Measurements from ENCODE around the gene DEGS2.

DEGS2 gene

GRCh38 chr14:100147691-100148464 is 11.6 kb downstream of the DEGS2 start:
- DNase-seq (ENCODE audit: insufficient read length, low spot score) (no peak), FAIRE-seq (no peak)
- no peak for TF ChIP-seq POLR2A (IDR thresholded peaks at IDR 0.05; ENCODE audit: low read depth, low read length)

- FAIRE-seq (no peak), DNase-seq (ENCODE audit: insufficient read length, low spot score) (no peak)
- no peak for TF ChIP-seq POLR2A (IDR thresholded peaks at IDR 0.05; ENCODE audit: low read depth, low read length)
Measured at GRCh38 chr14:100147181-100147631, 12.2 kb downstream of the DEGS2 start.

- FAIRE-seq (no peak), DNase-seq (ENCODE audit: insufficient read length, low spot score) (no peak)
- TF ChIP-seq POLR2A (IDR thresholded peaks at IDR 0.05; ENCODE audit: low read depth, low read length): no peak
Measured at GRCh38 chr14:100146531-100147091, 12.8 kb downstream of the DEGS2 start.

- no peak for DNase-seq (ENCODE audit: insufficient read length, low spot score)
- no peak for TF ChIP-seq POLR2A (IDR thresholded peaks at IDR 0.05; ENCODE audit: low read depth, low read length)
- no peak for FAIRE-seq
Measured at GRCh38 chr14:100145682-100146464, 13.6 kb downstream of the DEGS2 start.

GRCh38 chr14:100144996-100145646 is 14.3 kb downstream of the DEGS2 start:
- TF ChIP-seq POLR2A (IDR thresholded peaks at IDR 0.05; ENCODE audit: low read depth, low read length): no peak
- no peak for FAIRE-seq
- DNase-seq (ENCODE audit: insufficient read length, low spot score): no peak

- FAIRE-seq (no peak), DNase-seq (ENCODE audit: insufficient read length, low spot score) (no peak)
- TF ChIP-seq POLR2A (IDR thresholded peaks at IDR 0.05; ENCODE audit: low read depth, low read length): no peak
Measured at GRCh38 chr14:100144645-100144995, 14.8 kb downstream of the DEGS2 start.

GRCh38 chr14:100143934-100144333 is 15.5 kb downstream of the DEGS2 start:
- TF ChIP-seq POLR2A (IDR thresholded peaks at IDR 0.05; ENCODE audit: low read depth, low read length): no peak
- DNase-seq (ENCODE audit: insufficient read length, low spot score) (no peak), FAIRE-seq (no peak)

GRCh38 chr14:100143523-100143922 is 15.9 kb downstream of the DEGS2 start:
- DNase-seq (ENCODE audit: insufficient read length, low spot score): no peak
- no peak for FAIRE-seq
- no peak for TF ChIP-seq POLR2A (IDR thresholded peaks at IDR 0.05; ENCODE audit: low read depth, low read length)

- TF ChIP-seq POLR2A (IDR thresholded peaks at IDR 0.05; ENCODE audit: low read depth, low read length): no peak
- FAIRE-seq (no peak), DNase-seq (ENCODE audit: insufficient read length, low spot score) (no peak)
Measured at GRCh38 chr14:100142073-100143040, 17.1 kb downstream of the DEGS2 start.

GRCh38 chr14:100141098-100141497 is 18.3 kb downstream of the DEGS2 start:
- no peak for TF ChIP-seq POLR2A (IDR thresholded peaks at IDR 0.05; ENCODE audit: low read depth, low read length)
- FAIRE-seq (no peak), DNase-seq (ENCODE audit: insufficient read length, low spot score) (no peak)

- FAIRE-seq: no peak
- no peak for TF ChIP-seq POLR2A (IDR thresholded peaks at IDR 0.05; ENCODE audit: low read depth, low read length)
- DNase-seq (ENCODE audit: insufficient read length, low spot score): no peak
Measured at GRCh38 chr14:100140452-100141078, 18.9 kb downstream of the DEGS2 start.

GRCh38 chr14:100138955-100139354 is 20.5 kb downstream of the DEGS2 start:
- FAIRE-seq (no peak), DNase-seq (ENCODE audit: insufficient read length, low spot score) (no peak)
- no peak for TF ChIP-seq POLR2A (IDR thresholded peaks at IDR 0.05; ENCODE audit: low read depth, low read length)
